Measurements from ENCODE around the gene CCSER1. TPM values are rescaled to one million over a fixed set of nuclear protein-coding genes. Genes with fewer than 3 reads are reported as not detected.

CCSER1 gene
- polyA plus RNA-seq, 3 donors: 0.09 to 0.75 (median 0.13) TPM

DNA sequence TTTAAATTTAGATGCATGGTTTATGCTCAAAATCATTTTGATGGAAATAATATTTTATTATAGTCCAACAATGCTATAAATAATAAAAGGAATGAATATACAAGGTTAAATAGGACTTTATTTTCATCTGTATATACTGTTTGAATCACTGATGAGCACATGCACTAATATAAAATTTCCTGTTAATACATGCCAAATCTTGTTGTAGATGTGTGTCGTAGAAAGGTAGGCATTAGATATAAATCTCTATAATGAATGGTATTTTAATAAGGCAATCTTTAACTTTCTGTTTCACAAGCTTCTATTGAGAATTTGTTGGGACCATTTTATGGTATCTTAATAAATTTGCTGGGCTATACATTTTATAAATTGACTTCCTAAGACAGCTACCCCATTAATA, 868.8 kb downstream of the CCSER1 start:
- H3K9me3 ChIP-seq (replicated peaks in 1 of 2; ENCODE audit: control insufficient read depth in 1 of 2, insufficient read depth in 1 of 2, low read length in 2 of 2): no peaks in the 10 kb centered on the region
- no peak overlapping the region for H2AFZ ChIP-seq (ENCODE audit: insufficient read depth, low read depth, low read length, poor library complexity, severe bottlenecking)
- Mint-ChIP-seq H3K4me1 (no peaks in the 10 kb centered on the region), H3K36me3 (no peaks in the 10 kb centered on the region), H3K27ac (no peak overlapping the region), H3K27me3 (ENCODE audit: low read depth in 3 of 3) (no peaks in the 10 kb centered on the region), H3K9me3 (peaks cover 0 to 6% (median 2%) of the 10 kb centered on the region in 7 donors), H3K4me3 (no peak overlapping the region)
- intact Hi-C loops (cut with micrococcal nuclease): no loop called here
- H4K20me1 ChIP-seq (ENCODE audit: insufficient read depth, low read length): no peaks in the 10 kb centered on the region
- no peak overlapping the region for H3K27ac ChIP-seq (ENCODE audit: low read depth in 1 of 2, low read length in 2 of 2)
- H3K36me3 ChIP-seq (replicated peaks in 1 of 2; ENCODE audit: control insufficient read depth in 1 of 2, insufficient read depth in 2 of 2, low read length in 2 of 2): no peaks in the 10 kb centered on the region
- no peaks in the 10 kb centered on the region for H3K79me2 ChIP-seq (ENCODE audit: insufficient read depth, low read length)
- no peaks in the 10 kb centered on the region for H3K27me3 ChIP-seq (ENCODE audit: control insufficient read depth in 2 of 2, insufficient read depth in 2 of 2, low read length in 2 of 2)
- no peak for DNase-seq
- no peaks in the 10 kb centered on the region for H3K4me1 ChIP-seq (ENCODE audit: control insufficient read depth in 1 of 2, insufficient read depth in 2 of 2, low read length in 2 of 2)
- H3K4me2 ChIP-seq (replicated peaks; ENCODE audit: extremely low read depth, low read length, poor library complexity, severe bottlenecking): no peak overlapping the region
- TF ChIP-seq, protein P1, sequence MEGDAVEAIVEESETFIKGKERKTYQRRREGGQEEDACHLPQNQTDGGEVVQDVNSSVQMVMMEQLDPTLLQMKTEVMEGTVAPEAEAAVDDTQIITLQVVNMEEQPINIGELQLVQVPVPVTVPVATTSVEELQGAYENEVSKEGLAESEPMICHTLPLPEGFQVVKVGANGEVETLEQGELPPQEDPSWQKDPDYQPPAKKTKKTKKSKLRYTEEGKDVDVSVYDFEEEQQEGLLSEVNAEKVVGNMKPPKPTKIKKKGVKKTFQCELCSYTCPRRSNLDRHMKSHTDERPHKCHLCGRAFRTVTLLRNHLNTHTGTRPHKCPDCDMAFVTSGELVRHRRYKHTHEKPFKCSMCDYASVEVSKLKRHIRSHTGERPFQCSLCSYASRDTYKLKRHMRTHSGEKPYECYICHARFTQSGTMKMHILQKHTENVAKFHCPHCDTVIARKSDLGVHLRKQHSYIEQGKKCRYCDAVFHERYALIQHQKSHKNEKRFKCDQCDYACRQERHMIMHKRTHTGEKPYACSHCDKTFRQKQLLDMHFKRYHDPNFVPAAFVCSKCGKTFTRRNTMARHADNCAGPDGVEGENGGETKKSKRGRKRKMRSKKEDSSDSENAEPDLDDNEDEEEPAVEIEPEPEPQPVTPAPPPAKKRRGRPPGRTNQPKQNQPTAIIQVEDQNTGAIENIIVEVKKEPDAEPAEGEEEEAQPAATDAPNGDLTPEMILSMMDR (IDR thresholded peaks at IDR 0.05): no peak
- WGBS (ENCODE audit: insufficient coverage): no CpG with 5 or more reads among the region's 1 CpG
- H3K9ac ChIP-seq (ENCODE audit: insufficient read depth, low read length, poor library complexity, severe bottlenecking): no peak overlapping the region
- H3K4me3 ChIP-seq (replicated peaks in 1 of 3; ENCODE audit: low read depth in 2 of 3, low read length in 3 of 3): no peak overlapping the region

DNA sequence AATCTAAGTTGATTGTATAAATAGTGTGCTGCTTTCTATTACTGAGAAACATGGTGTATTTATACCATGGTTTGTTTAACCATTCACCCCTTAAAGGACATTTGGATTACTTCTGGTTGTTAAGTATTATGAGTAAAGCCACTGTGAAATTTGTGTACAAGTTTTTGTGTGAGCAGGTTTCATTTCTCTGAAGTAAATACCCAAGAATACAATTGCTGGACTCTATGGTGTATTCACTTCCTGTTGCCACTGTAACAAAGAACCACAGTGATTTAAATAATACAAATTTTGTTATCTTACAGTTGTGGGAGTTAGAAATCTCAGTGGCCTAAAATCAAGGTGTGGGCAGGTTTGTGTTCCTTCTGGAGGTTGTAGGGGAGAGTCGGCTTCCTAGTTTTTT, 869.6 kb downstream of the CCSER1 start:
- Histone ChIP-seq H3K79me2 (ENCODE audit: insufficient read depth, low read length) (no peaks in the 10 kb centered on the region), H3K4me3 (replicated peaks in 1 of 3; ENCODE audit: low read depth in 2 of 3, low read length in 3 of 3) (no peak overlapping the region), H2AFZ (ENCODE audit: insufficient read depth, low read depth, low read length, poor library complexity, severe bottlenecking) (no peak overlapping the region), H3K9ac (ENCODE audit: insufficient read depth, low read length, poor library complexity, severe bottlenecking) (no peak overlapping the region), H4K20me1 (ENCODE audit: insufficient read depth, low read length) (no peaks in the 10 kb centered on the region), H3K9me3 (replicated peaks in 1 of 2; ENCODE audit: control insufficient read depth in 1 of 2, insufficient read depth in 1 of 2, low read length in 2 of 2) (no peaks in the 10 kb centered on the region), H3K27ac (ENCODE audit: low read depth in 1 of 2, low read length in 2 of 2) (no peak overlapping the region), H3K4me2 (replicated peaks; ENCODE audit: extremely low read depth, low read length, poor library complexity, severe bottlenecking) (no peak overlapping the region), H3K27me3 (ENCODE audit: control insufficient read depth in 2 of 2, insufficient read depth in 2 of 2, low read length in 2 of 2) (no peaks in the 10 kb centered on the region), H3K4me1 (ENCODE audit: control insufficient read depth in 1 of 2, insufficient read depth in 2 of 2, low read length in 2 of 2) (no peaks in the 10 kb centered on the region), H3K36me3 (replicated peaks in 1 of 2; ENCODE audit: control insufficient read depth in 1 of 2, insufficient read depth in 2 of 2, low read length in 2 of 2) (no peaks in the 10 kb centered on the region)
- no peak overlapping the region for H3K4me3 Mint-ChIP-seq
- no peak overlapping the region for H3K27ac Mint-ChIP-seq
- TF ChIP-seq, protein P1 (IDR thresholded peaks at IDR 0.05): no peak
- no peaks in the 10 kb centered on the region for H3K36me3 Mint-ChIP-seq
- peaks cover 0 to 6% (median 2%) of the 10 kb centered on the region in 7 donors for H3K9me3 Mint-ChIP-seq
- intact Hi-C loops (cut with micrococcal nuclease): no loop called here
- no peak for DNase-seq
- no peaks in the 10 kb centered on the region for H3K4me1 Mint-ChIP-seq
- WGBS (ENCODE audit: insufficient coverage): no CpG with 5 or more reads among the region's 1 CpG
- no peaks in the 10 kb centered on the region for H3K27me3 Mint-ChIP-seq (ENCODE audit: low read depth in 3 of 3)

Data from CD14-positive monocyte (primary cell).